ENCODE results near the gene CCDC106. TPM values are rescaled to one million over a fixed set of nuclear protein-coding genes. Genes with fewer than 3 reads are reported as not detected.
A peak's percentile ranks its signal among the peaks of the same experiment; 100 is the strongest.

The CCDC106 gene
- total RNA-seq (2022), result 17.4 and 17.6 TPM in 2 replicates
- percentile 42 among the genes with signal in this experiment for Bru-seq, nascent RNA
- percentile 48 among the genes with signal in this experiment for BruChase-seq, experiment 1, labeled RNA remaining after a 2-hour chase
- BruChase-seq, experiment 2, labeled RNA remaining after a 6-hour chase, result percentile 63 among the genes with signal in this experiment
- long read RNA-seq, transcript CCDC106-202 (5 exons, 2,162 nt), result major isoform, 14 of 30 reads
- long read RNA-seq, transcript CCDC106-201 (6 exons, 1,546 nt), result minor isoform, 5 of 30 reads
- long read RNA-seq, partial matches to known transcripts, result 1 of 30 reads
- long read RNA-seq, other reads (novel, unspliced or antisense), result 5 of 30 reads

DNA sequence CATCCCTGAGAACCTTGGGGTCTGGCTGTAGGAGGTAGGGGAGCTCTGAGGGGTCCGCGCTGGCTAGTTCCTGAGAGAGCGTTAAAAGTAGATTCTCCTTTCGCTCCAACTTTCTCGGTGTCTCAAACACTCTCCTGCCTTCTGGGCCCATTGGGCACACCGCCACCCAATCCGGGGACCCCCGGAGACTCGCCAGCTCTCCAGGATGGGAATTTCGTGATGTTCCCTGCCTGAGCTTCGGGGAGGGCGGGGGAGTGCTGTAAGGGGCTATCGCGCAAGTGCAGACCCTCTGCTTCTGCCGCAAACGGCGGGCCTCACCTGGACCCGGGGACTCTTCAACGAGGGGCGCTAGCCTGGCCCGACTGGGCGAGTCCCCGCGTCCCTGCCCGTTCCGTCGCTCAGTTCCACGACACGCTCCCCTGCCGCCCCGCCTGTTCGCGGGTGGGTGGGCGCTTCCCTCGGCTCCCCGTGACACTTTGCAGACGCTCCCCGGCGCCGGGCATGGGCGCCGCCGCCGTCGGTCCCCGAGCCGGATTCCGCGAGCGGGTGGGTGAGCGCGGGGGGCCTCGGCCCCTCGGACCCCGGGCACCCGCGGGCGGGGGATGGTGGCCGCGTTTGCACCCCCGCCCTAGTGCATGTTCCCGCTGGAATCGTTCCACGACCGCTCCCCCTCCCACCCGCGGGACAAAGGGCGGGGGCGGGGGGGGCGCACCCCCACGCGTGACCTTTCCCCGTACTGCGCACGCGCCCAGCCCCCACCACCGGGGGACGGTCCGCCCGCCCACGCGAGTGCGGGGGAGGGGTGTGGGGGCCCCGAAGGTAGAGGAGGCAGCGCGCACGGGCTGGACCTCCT lies at the start of gene CCDC106:
CCDC106 (plus strand) TSS at position 481 of the 853 bp plus-strand sequence. CDS start 835 bp downstream, outside the sequence.
- intact Hi-C loops (cut with micrococcal nuclease; ENCODE audit: unreplicated experiment), result no loop called here
- POLR2A ChIA-PET, result interaction anchor here (0.6 to 0.7 kb wide), 2 partner anchors 20 to 24 kb away, joined by 3 read pairs; partner anchors contain the start of gene ZNF784
- peaks cover 75% of the 10 kb centered on the region for H3K36me3 Mint-ChIP-seq (ENCODE audit: insufficient read depth, unreplicated experiment)

DNA sequence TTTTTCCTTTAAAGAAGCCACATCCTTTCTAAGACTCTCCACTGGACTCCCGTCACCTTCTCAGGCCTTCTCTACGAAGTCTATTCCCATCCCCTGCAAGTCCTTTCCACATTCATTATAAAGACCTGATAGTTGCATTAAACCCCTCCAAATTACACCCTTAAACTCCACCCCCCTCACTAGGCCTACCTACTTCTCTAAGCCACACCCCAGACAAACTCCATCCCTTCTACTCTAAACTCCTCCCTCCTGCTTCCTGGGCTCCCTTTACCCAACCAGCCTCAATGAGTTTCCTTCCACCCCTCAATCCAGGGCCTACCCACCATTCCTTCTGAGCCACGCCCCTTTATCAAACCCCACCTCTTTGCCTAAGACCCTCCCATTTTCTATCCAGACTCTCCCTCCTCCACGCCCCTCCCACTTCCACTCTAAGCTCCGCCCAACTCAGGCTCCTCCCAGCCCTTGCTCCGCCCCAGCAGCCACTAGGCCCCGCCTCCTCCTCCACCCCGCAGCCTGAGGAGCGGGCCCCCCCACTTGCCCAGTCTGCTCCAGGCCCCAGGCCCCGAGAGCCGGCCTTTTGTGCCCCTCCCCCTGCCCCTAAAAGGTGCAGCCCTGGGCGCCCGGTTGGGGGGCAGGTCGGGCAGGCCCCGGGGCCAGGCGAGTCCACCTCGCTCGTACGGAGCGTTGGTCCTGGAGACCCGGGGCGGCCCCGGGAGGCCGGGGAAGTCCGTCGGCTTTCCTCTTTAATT lies 49.1 kb upstream of the CCDC106 start:
- H3K36me3 ChIP-seq (ENCODE audit: control insufficient read depth, insufficient read depth, low read length), result peaks cover 3% of the 10 kb centered on the region
- peaks cover 5% of the 10 kb centered on the region for H3K4me1 ChIP-seq
- DNase-seq, result peak; percentile 95 to 97
- ChIA-PET CTCF (interaction anchor here (0.6 to 2.0 kb wide), 12 partner anchors 12 to 511 kb away, joined by 3 to 14 read pairs (median 4); partner anchors contain the start of genes ZNF579 and ZNF784), POLR2A (interaction anchor here (0.5 to 2.6 kb wide), 22 partner anchors 9 to 519 kb away, joined by 3 to 27 read pairs (median 4); partner anchors contain the start of genes HSPBP1, ISOC2, KMT5C and TMEM238)
- H3K27ac Mint-ChIP-seq (ENCODE audit: unreplicated experiment), result peak overlapping the region; percentile 98
- H3K4me3 Mint-ChIP-seq (ENCODE audit: unreplicated experiment), result peak overlapping the region; percentile 87
- peak overlapping the region; percentile 70 for H3K4me3 ChIP-seq (ENCODE audit: low read depth, low read length)
- no peak for TF ChIP-seq CTCF (IDR thresholded peaks at IDR 0.05; ENCODE audit: insufficient read depth in 1 of 2, low read depth in 1 of 2, low read length in 1 of 2, severe bottlenecking in 1 of 2, unreplicated experiment in 1 of 2)
- H3K27me3 Mint-ChIP-seq (ENCODE audit: insufficient read depth, unreplicated experiment), result no peaks in the 10 kb centered on the region
- H3K36me3 Mint-ChIP-seq (ENCODE audit: insufficient read depth, unreplicated experiment), result peaks cover 59% of the 10 kb centered on the region
- peaks cover 14% of the 10 kb centered on the region for H3K4me1 Mint-ChIP-seq (ENCODE audit: low read depth, unreplicated experiment)
- peaks cover 9% of the 10 kb centered on the region for H3K9me3 Mint-ChIP-seq (ENCODE audit: unreplicated experiment)
- no peaks in the 10 kb centered on the region for H3K27me3 ChIP-seq (replicated peaks; ENCODE audit: control insufficient read depth, insufficient read depth, low read length)
- intact Hi-C loops (cut with micrococcal nuclease; ENCODE audit: unreplicated experiment), result loop anchor here (1.0 kb wide), 3 partner anchors 12 to 25 kb away; partner anchors contain the start of gene ZNF784
- BruUV-seq (replicated peaks), result no TSS peak
- no peaks in the 10 kb centered on the region for H3K9me3 ChIP-seq

More for the DNA sequence above, at the start of gene CCDC106:
- H3K27me3 ChIP-seq (replicated peaks; ENCODE audit: control insufficient read depth, insufficient read depth, low read length), result no peaks in the 10 kb centered on the region
- Mint-ChIP-seq H3K9me3 (ENCODE audit: unreplicated experiment) (no peaks in the 10 kb centered on the region), H3K27me3 (ENCODE audit: insufficient read depth, unreplicated experiment) (no peaks in the 10 kb centered on the region), H3K27ac (ENCODE audit: unreplicated experiment) (peak within 1 kb of the TSS; percentile 78), H3K4me3 (ENCODE audit: unreplicated experiment) (peak within 1 kb of the TSS; percentile 82), H3K4me1 (ENCODE audit: low read depth, unreplicated experiment) (peaks cover 16% of the 10 kb centered on the region)
- no TSS peak for BruUV-seq (replicated peaks)
- TF ChIP-seq CTCF (IDR thresholded peaks at IDR 0.05; ENCODE audit: insufficient read depth in 1 of 2, low read depth in 1 of 2, low read length in 1 of 2, severe bottlenecking in 1 of 2, unreplicated experiment in 1 of 2), result no peak
- H3K4me3 ChIP-seq (ENCODE audit: low read depth, low read length), result peak within 1 kb of the TSS; percentile 93
- CTCF ChIA-PET, result interaction anchor here (0.6 to 0.9 kb wide), 2 partner anchors 15 to 1027 kb away, joined by 3 to 4 read pairs; no protein-coding TSS in a partner anchor
- no peaks in the 10 kb centered on the region for H3K36me3 ChIP-seq (ENCODE audit: control insufficient read depth, insufficient read depth, low read length)
- peaks cover 3% of the 10 kb centered on the region; the same call in 1 of the 2 replicates for H3K4me1 ChIP-seq
- no peaks in the 10 kb centered on the region for H3K9me3 ChIP-seq
- peak; percentile 77 to 78 for DNase-seq
